Stimulated activated CD4-positive, alpha-beta T cell treated with anti-CD3 and anti-CD28 coated beads, TNF-alpha, amount 100 ng/mL, for 24 hours (primary cell): Measurements from ENCODE around the gene AHDC1.
"Not testable (repeated sequence)": the region's sequence is repeated elsewhere in the genome, so short reads cannot be mapped to it uniquely, and the experiment has no call there.

ENCODE experiments used
- DNase-seq, 3 experiments: peaks; one replicate each; pipeline ENCODE4 v3.0.0-alpha.2; 2020; ENCODE audit warnings: low read depth in 3 of 3

Gene AHDC1

DNA sequence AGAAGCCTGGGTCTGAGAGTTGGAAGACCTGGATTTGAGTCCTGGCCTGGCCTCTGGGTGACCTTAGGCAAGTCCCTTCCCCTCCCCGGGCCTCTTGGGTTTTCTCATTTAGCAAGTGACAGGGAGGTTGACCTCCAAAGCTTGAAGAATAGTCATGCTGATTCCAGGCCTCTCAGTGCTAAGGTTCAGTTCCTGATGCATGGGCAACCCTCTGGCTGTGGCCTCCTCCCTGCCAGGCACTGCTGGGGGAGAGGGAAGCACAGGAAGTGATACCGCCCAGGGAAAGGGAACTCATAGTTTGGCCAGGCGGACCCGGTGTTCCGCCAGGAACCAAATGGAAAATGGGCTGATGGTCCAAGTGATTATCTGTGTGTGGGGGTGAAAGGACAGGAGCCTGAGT lies 90.4 kb downstream of the AHDC1 start:
- no peak for DNase-seq

- DNase-seq = no peak
These were observed 94.5 kb downstream of the AHDC1 start for GRCh38 chr1:27509127-27510080.

- DNase-seq = no peak
These were observed 95.8 kb downstream of the AHDC1 start for GRCh38 chr1:27507960-27508665.

- DNase-seq = no peak
These were observed 97.2 kb downstream of the AHDC1 start for GRCh38 chr1:27506703-27507102.

DNA sequence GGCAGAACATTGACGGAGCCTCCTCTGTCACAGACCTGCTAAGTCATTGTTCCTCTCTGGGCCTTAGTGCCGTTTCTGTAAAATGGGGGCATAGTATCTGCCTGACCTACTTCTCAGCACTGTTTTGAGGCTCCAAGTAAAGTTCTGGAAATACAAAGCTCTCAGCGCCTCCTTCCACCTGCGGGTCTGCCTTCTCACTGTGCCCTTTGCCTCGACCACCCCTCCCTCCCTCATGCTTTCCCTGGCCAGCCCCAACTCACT lies 98.6 kb downstream of the AHDC1 start:
- DNase-seq = no peak

GRCh38 chr1:27504588-27505419 lies 99.1 kb downstream of the AHDC1 start:
- no peak for DNase-seq

DNA sequence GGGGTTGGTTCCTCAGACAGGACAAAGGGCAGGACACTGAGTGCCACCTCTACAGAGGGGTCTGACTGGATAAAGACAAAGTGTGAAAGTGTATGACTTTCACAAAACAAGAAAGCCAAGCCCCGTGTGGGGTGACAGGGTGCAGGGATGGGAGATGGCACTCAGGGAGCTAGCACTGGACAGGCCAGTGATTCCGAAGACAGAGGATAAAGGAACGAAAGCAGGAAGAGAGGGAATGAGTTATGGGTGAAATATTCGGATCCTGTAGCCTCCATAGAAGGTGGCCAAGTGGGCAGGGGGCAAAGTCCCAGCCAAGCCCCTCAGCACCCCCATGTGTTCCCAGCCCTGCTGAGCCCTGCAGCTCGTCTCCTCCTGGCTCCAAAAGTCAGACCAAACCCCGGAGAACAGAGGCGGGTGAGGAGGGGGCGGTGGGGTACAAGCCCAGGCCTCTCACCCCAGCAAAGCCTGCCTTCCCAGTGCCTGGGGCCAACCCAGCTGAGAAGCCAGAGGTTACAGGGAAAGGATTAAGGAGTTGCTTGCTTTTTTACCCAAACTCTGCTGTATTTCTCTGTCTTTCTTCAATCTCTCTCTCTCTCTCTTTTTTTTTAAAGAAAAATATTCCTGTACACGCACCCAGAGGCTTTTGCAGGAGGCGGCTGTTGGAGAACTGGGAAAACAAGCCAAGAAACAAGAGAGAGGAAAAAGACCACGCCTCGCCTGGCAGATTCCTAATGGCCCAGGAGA lies 99.9 kb downstream of the AHDC1 start:
- no peak for DNase-seq

DNA sequence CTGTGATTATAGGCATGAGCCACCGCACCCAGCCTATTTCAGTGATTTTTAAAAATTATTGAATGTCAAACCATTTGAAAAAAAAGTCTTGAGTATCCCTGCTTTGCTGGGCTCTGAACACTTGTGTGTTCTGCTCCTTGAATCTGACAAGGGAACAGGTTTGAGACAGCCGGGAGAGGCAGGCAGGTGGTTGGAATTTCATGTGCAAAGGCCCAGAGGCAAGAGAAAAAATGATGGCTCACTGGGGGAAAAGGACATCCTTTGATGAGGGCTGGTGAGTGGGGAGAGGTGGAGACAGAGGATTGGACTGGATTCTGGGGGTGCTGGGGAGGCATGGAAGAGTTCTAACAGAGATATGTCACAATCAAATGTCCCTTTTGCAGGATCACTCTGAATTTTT lies 100.9 kb downstream of the AHDC1 start:
- no peak for DNase-seq

- DNase-seq = not testable (repeated sequence)
These were observed 102.8 kb downstream of the AHDC1 start for GRCh38 chr1:27501159-27501558.

- no peak for DNase-seq
These were observed 104.8 kb downstream of the AHDC1 start for GRCh38 chr1:27499142-27499541.

DNA sequence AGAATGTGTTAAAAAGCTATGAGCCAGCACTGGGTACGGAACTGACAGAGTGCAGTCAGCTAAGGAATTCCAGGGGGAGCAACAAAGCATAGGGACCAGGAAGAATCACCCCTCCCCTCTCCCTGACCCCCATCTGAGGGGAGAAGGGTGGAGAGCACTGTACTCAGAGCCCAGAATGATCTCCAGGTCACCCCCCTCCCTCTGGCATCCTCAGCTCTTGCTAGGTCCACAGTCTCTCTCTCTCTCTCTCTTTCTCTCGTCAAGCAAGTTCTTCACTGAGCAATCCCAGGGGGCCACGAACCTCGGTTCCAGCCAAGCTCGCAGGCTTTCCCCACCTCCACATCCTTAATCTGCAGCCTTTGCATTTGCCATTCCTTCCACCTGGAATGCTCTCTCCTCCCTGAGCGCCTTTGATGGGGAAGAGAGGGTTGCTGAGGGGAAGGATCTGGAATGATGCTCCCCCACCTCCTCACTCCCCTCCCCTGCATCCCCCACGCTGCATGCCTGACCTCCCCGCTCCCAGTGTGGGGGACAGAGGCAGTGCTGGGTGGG lies 107.3 kb downstream of the AHDC1 start:
- no peak for DNase-seq

GRCh38 chr1:27492796-27493195 lies 111.1 kb downstream of the AHDC1 start:
- no peak for DNase-seq

DNA sequence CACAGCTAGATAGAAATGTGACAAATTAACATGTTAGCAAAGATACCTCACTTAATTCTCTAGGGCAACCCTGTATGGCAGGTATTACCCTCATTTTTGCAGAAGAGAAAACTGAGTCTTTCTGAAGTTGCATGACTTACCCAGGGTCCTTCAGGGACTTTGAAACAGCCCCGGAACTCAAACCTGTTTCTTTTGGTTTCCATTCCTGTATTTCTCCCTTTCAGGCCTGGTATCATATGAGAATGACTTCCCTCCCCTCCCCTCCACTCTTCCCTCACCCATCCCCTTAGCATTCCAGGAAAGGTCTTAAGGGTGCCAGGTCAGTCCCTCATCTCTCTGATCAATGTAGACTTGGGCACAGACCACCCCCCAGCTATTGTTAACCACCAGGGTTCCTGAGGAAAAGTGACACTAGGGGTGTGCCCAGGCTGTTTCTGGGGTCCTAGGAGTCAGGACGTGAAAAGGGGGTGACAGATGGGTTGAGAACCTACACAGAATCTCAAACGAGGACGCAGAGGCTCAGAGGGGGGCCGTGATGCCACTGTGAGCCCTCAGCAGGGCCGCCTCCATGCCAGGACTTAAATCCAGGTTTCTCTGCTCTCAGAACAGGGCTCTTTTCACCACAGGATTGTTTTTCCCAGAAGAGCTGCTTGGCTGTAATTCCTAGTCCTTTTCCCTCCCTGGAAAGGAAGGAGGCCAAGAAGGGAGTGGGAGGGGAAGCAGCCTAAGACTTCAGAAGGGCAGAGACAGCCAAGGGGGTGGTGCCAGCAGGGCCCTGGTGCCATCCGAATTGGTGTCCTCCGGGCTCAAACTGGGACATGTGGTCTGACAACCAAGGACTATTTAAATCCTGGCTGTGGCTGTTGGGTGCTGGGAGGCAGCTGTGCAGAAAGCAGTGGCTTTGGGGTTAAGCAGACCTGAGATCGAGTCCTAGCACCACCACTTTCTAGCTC lies 111.9 kb downstream of the AHDC1 start:
- no peak for DNase-seq

- peak; percentile 94 to 97 (median 97) for DNase-seq
These were observed 113.8 kb downstream of the AHDC1 start, which contains the start of gene WASF2 for GRCh38 chr1:27489973-27490741. Gene WASF2 (minus strand): TSS chr1:27490167. CDS start chr1:27428890, 61,277 bp downstream.

DNA sequence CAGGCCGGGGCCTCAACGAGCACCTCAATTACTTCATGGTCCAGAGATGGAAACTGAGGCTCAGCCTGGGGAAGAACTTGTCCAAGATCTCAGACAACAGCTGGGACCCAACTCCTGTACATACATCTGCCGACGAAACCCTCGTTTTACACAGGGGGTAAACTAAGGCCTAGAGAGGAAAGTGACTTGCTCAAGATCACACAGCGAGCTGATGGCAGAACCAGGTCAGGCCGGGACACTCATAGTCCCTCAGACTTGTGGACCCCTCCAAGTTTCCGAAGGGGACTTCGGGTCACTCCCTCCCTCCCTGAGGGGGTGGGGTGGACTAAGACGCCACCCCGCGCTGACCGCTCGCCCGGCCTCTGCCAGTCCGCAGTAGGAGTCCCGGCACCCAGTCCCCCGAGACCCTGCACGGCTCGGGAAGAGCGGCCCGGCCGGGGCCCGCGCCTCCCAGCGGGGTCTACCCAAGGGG lies 114.4 kb downstream of the AHDC1 start:
- DNase-seq = peak in 1 of 3 experiments; percentile 14

- no peak for DNase-seq
These were observed 115.7 kb downstream of the AHDC1 start for GRCh38 chr1:27487966-27488884.

DNA sequence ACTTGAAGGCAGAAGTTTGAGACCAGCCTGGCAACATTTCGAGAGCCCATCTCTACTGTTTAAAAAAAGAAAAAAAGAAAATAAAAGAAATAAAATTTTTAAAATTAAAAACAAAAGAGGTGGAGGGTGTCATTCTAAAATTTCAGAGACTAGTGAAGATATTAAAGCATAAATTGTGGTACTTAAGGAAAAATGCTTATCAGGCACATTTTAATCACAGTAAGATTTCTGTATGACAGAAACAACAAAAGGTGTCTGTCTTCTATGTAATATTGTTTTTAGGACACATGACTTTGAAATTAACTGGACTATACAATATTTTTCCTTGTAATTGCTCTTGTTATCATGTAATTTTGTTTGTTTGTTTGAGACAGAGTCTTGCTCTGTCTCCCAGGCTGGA lies 118.6 kb downstream of the AHDC1 start:
- no peak for DNase-seq
